GM10266 (cell line): ENCODE measurements around the gene GRIK3.

Experiments used
- DNase-seq: peaks from one replicate; pipeline ENCODE4 v3.0.0; 2012; ENCODE audit errors: extremely low spot score
- TF ChIP-seq, protein P1 (sequence below): IDR thresholded peaks from 2 replicates; pipeline ENCODE4 v1.5.1; 2012; ENCODE audit warnings: mild to moderate bottlenecking, low read depth; ENCODE audit not compliant: control insufficient read depth, insufficient read depth; ENCODE audit errors: missing control alignments

Gene GRIK3

GRCh38 chr1:36763771-36764170 is 270.5 kb downstream of the GRIK3 start:
- no peak for DNase-seq
- TF ChIP-seq, protein P1, sequence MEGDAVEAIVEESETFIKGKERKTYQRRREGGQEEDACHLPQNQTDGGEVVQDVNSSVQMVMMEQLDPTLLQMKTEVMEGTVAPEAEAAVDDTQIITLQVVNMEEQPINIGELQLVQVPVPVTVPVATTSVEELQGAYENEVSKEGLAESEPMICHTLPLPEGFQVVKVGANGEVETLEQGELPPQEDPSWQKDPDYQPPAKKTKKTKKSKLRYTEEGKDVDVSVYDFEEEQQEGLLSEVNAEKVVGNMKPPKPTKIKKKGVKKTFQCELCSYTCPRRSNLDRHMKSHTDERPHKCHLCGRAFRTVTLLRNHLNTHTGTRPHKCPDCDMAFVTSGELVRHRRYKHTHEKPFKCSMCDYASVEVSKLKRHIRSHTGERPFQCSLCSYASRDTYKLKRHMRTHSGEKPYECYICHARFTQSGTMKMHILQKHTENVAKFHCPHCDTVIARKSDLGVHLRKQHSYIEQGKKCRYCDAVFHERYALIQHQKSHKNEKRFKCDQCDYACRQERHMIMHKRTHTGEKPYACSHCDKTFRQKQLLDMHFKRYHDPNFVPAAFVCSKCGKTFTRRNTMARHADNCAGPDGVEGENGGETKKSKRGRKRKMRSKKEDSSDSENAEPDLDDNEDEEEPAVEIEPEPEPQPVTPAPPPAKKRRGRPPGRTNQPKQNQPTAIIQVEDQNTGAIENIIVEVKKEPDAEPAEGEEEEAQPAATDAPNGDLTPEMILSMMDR, result no peak

DNA sequence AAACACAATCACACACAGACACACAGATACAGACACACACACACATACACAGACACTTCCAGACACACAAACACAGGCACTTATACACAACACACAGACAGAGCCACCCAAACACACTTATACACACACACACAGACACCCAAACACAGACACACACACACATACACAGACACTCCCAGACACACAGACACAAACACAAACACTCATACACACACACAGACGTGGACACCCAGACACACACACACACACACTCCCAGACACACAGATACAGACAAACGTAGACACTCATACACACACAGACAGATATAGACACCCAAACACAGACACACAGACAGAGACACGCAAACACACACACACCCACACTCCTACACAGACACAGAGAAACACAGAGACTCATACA is 272.1 kb downstream of the GRIK3 start:
- TF ChIP-seq, protein P1, result no peak
- no peak for DNase-seq

DNA sequence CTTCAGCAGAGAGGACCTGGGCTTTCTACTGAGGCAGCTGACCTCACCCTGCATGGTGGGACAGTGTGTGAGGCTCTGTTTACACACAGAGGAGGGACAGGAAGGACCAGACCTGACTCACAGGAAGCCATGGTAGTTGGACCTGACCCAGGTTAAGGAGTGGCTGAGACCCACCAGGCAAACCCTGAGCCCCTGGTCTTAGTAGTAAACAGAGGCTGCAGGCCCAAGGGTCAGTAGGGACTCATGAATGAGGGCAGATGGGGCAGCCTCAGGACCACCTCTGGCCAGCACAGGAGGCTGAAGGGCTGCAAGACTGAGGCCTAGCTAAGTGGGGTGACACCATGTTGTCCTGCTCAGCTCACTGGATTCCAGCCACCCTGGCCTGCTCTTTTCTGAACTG is 273.2 kb downstream of the GRIK3 start:
- DNase-seq, result no peak
- TF ChIP-seq, protein P1, result no peak

DNA sequence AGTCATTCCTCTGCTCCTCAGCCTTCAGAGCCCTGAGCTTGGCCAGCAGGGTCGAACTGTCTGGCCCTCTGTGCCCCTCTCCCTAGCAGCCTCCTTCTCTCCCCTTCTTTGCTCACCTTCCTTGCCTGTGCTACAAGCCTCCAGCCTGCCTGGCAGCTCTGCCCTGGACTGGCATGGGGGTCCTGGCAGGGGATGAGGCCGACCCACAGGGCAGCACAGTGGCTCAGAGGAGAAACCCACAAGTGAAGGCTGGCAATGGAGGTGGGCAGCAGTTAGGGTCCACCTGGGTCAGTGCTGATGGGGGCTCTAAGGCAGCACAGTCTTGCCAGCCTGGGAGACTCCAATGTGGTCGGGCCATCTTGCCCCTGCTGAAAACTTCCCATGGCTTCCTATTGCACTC is 274.2 kb downstream of the GRIK3 start:
- TF ChIP-seq, protein P1, result no peak
- no peak for DNase-seq

DNA sequence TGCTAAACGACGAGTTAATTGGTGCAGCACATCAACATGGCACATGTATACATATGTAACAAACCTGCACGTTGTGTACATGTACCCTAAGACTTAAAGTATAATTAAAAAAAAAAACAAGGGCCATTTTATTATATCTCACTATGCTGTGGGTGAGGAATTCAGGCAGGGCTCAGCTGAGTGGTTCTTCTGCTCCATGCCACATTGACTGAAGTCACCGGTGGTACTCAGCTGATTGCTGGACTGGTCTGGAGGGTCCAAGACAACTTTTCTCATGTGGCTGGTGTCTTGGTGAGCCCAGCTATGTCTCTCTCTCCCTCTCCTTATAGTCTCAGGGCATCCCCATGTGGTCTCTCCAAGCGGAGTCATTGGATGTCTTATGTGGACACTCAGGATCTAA is 275.0 kb downstream of the GRIK3 start:
- TF ChIP-seq, protein P1, result no peak

GRCh38 chr1:36755303-36756230 is 278.7 kb downstream of the GRIK3 start:
- DNase-seq, result no peak
- TF ChIP-seq, protein P1, result no peak

More for the DNA sequence above, 275.0 kb downstream of the GRIK3 start:
- no peak for DNase-seq

DNA sequence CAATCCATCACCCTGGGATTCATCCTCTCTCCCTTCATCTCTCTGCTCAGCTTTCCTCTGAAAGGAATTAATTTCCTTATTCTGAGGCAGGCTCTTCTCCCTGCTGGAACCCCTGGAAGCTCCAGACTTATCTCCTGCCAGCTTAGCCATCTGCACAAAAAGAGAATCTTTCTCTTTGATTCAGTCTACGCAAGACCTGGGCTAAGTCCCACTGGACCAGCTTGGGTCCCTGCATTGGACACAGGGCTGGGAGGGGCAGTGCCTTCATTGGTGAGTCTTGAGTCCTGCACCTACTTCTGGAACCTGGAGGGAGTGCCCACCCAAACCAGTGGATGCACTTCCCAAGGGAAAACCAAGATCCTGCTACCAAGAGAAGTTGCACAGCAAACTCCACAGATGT is 279.9 kb downstream of the GRIK3 start:
- TF ChIP-seq, protein P1, result no peak
- no peak for DNase-seq
